ENCODE results near the gene ZNF776. TPM values are rescaled to one million over a fixed set of nuclear protein-coding genes. Genes with fewer than 3 reads are reported as not detected.

Gene ZNF776
- 4.6 to 6.6 TPM (median 5.4 TPM) in 5 replicates for total RNA-seq (2022; extraction: Qiagen RNA extraction)

DNA sequence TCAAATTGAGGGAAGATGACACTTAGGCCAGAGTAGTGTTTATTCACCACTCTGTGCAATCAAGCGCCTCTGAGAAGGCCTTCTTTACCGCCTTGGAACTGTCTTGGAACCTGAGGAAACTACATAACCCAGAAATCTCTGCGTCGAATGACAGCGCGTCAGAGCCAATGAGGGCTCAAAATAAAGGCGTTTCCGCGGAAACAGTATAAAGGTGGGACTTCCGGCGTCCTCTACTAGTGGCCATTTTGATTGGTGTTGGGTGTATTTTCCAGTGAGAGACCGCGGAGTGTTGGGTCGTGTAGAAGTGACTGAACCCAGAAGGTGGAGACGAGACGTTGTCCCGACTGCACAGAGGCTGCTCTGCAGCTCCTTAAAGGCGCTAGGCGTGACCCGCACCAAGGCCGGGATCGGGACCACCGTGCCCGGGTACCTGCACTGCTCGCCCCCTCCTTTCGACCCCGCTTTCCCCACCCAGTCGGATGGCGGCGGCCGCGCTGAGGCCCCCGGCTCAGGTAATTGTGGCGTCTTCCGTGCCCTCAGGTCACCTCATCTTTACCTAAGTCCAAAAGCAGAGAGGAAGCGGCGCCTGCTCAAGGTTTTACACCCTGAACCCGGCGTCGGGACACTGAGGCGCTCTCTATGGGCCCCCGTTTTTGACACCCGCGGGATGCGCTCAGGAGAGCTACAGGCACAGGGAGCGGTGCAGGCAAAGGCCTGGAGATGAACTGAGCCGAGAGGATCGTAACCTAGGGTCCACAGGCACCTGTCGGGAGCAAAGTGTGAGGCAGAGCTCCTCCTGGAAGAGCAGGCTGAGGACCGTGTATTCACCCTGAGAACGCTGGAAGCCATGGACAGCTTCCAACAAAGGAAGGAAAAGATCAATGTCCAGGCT is at the start of gene ZNF776:
Gene ZNF776, plus strand, starts transcription at position 236 of the 892 bp plus-strand sequence. Its CDS starts 244 bp downstream, at position 480.

GRCh38 chr19:57708641-57709361 is 37.8 kb upstream of the ZNF776 start, which contains the start of gene ZNF154:
ZNF154 (minus strand) TSS chr19:57709204; CDS start chr19:57708971, 233 bp downstream.

DNA sequence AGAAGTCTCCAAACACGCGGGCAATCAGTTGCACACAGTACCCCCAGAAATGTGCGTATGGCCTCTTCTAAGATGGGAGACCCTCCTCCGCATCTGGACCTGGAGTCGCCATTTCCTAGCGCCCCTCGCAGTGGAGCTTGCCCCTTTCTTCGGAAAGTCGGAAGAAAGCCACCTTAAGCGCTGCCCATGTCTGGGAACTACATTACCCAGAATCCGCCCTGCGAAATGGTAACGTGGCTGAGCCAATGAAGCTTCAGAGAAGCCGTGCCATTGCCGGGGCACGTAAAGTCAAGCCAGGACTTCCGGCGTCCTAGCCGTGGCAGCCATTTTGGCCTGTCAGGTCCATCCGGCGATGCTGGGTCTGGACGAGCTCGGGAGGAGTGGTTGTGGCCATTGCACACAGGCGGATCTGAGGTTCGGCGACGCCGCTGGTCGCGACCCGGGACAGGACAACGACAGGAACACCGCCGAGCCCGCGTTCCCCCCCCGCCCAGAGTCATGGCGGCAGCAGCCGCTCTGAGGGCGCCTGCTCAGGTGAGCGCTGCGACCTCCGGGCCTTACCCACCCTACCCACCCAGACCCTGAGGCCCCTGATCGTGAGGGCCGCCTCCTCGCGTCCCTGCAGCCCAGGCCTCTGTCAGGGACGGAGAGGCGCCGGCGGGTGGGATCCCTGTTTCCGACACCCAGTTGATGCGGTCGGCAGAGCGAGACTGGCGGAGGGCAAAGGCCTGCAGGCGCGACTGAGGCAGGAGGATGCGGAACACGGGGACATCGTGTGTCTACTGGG is 22.9 kb downstream of the ZNF776 start, which contains the start of gene ZNF586:
Gene ZNF586, plus strand, starts transcription at position 332 of the 787 bp plus-strand sequence. Its CDS starts 167 bp downstream, at position 499.

Other genes starting within 250 kb of the ZNF776 start
- 3.9 to 6.3 TPM (median 4.6 TPM) in 5 replicates for gene ZNF773, start 246.9 kb upstream of the ZNF776 start, total RNA-seq (2022; extraction: Qiagen RNA extraction)
- gene ZNF549, start 219.5 kb upstream of the ZNF776 start, total RNA-seq (2022; extraction: Qiagen RNA extraction): 1.5 to 1.9 TPM (median 1.7 TPM) in 5 replicates
- gene ZNF550, start 187.0 kb upstream of the ZNF776 start, total RNA-seq (2022; extraction: Qiagen RNA extraction): 2.8 to 4.1 TPM (median 3.8 TPM) in 5 replicates
- gene ZNF416, start 167.9 kb upstream of the ZNF776 start, total RNA-seq (2022; extraction: Qiagen RNA extraction): 3.5 to 4.3 TPM (median 4.3 TPM) in 5 replicates
- gene ZIK1, start 162.7 kb upstream of the ZNF776 start, total RNA-seq (2022; extraction: Qiagen RNA extraction): not detected in 5 replicates
- gene ZNF530, start 146.9 kb upstream of the ZNF776 start, total RNA-seq (2022; extraction: Qiagen RNA extraction): 4.3 to 5.7 TPM (median 4.9 TPM) in 5 replicates
- 6.9 to 10.2 TPM (median 8.7 TPM) in 5 replicates for gene ZNF134, start 132.6 kb upstream of the ZNF776 start, total RNA-seq (2022; extraction: Qiagen RNA extraction)
- gene ZNF211, start 113.6 kb upstream of the ZNF776 start, total RNA-seq (2022; extraction: Qiagen RNA extraction): 5.4 to 6.8 TPM (median 5.9 TPM) in 5 replicates
- gene ZSCAN4, start 77.9 kb upstream of the ZNF776 start, total RNA-seq (2022; extraction: Qiagen RNA extraction): not detected in 5 replicates
- 4.6 to 5.8 TPM (median 5.1 TPM) in 5 replicates for gene ZNF551, start 64.8 kb upstream of the ZNF776 start, total RNA-seq (2022; extraction: Qiagen RNA extraction)
- gene ZNF154, start 37.6 kb upstream of the ZNF776 start, total RNA-seq (2022; extraction: Qiagen RNA extraction): not detected in 5 replicates
- 0.89 to 1.0 TPM (median 0.92 TPM) in 5 replicates for gene ZNF671, start 19.2 kb upstream of the ZNF776 start, total RNA-seq (2022; extraction: Qiagen RNA extraction)
- 5.9 to 7.1 TPM (median 6.3 TPM) in 5 replicates for gene ZNF586, start 22.9 kb downstream of the ZNF776 start, total RNA-seq (2022; extraction: Qiagen RNA extraction)
- 4.6 to 5.5 TPM (median 5.2 TPM) in 5 replicates for gene ZNF552, start 68.1 kb downstream of the ZNF776 start, total RNA-seq (2022; extraction: Qiagen RNA extraction)
- gene ZNF587B, start 83.5 kb downstream of the ZNF776 start, total RNA-seq (2022; extraction: Qiagen RNA extraction): 6.8 to 8.7 TPM (median 7.9 TPM) in 5 replicates
- gene ZNF587, start 103.0 kb downstream of the ZNF776 start, total RNA-seq (2022; extraction: Qiagen RNA extraction): 6.1 to 7.8 TPM (median 6.4 TPM) in 5 replicates
- 1.6 to 3.3 TPM (median 2.4 TPM) in 5 replicates for gene ZNF814, start 142.2 kb downstream of the ZNF776 start, total RNA-seq (2022; extraction: Qiagen RNA extraction)
- 3.6 to 5.2 TPM (median 4.0 TPM) in 5 replicates for gene ZNF417, start 169.8 kb downstream of the ZNF776 start, total RNA-seq (2022; extraction: Qiagen RNA extraction)
- gene ZNF418, start 188.6 kb downstream of the ZNF776 start, total RNA-seq (2022; extraction: Qiagen RNA extraction): 0.76 to 1.3 TPM (median 1.0 TPM) in 5 replicates
- gene ZNF256, start 200.9 kb downstream of the ZNF776 start, total RNA-seq (2022; extraction: Qiagen RNA extraction): 0.97 to 1.3 TPM (median 1.1 TPM) in 5 replicates
- 0.10 TPM in 1 of 5 replicates, not detected in the others for gene C19orf18, start 227.7 kb downstream of the ZNF776 start, total RNA-seq (2022; extraction: Qiagen RNA extraction)